ENCODE measurements around the gene NDUFS4.

DNA sequence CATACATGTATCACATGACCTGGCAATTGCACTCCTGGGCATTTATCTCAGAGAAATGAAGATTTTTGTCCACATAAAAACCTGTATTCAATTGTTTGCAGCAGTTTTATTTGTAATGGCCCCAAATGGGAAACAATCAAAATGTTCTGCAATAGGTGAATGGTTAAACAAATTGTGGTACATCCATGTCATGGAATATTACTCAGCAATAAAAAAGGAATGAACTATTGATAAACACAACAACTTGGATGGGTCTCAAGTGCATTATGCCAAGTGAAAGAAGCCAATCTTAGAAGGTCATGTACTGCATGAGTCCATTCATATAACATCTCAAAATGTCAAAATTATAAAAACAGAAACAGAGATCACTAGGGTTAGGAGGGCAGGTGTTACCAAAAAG is 1.5 kb upstream of the NDUFS4 start:
- no peak for TF ChIP-seq CTCF (IDR thresholded peaks at IDR 0.05)
- no peak for TF ChIP-seq EP300 (IDR thresholded peaks at IDR 0.05)
- no peak for TF ChIP-seq POLR2A (IDR thresholded peaks at IDR 0.05)

All from sigmoid colon (tissue), 4 donors.